HG03097 (cell line): ENCODE measurements around the gene ZNF784.
A peak's percentile ranks its signal among the peaks of the same experiment; 100 is the strongest.
"Not testable (repeated sequence)": the region's sequence is repeated elsewhere in the genome, so short reads cannot be mapped to it uniquely, and the experiment has no call there.

Experiments
- ATAC-seq: cut with Tn5 transposase; IDR thresholded peaks from one replicate; pipeline ENCODE4 v1.9.1; 2021; ENCODE audit not compliant: unreplicated experiment, low FRiP score

Gene ZNF784

DNA sequence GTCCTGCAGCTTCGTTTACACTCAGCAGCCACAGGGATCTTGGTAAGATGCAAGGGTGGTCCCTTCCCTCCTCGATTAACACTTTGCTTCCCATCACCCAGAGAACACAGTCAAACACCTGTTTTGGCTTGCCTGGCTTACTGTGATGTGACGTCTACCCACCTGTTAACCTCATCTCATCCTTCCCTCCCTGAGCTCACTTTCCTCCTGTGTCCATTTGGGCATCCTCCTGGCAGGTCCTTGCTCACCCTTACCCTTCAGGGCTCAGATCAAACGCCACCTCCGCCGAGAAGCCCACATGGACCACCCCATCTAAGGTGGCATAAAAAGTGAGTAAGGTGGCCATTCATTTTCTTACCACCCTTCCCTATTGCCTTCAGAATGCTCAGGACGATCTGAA, 34.3 kb downstream of the ZNF784 start:
- ATAC-seq: no peak

- ATAC-seq: no peak
These were observed 35.6 kb downstream of the ZNF784 start for GRCh38 chr19:55588738-55589137.

DNA sequence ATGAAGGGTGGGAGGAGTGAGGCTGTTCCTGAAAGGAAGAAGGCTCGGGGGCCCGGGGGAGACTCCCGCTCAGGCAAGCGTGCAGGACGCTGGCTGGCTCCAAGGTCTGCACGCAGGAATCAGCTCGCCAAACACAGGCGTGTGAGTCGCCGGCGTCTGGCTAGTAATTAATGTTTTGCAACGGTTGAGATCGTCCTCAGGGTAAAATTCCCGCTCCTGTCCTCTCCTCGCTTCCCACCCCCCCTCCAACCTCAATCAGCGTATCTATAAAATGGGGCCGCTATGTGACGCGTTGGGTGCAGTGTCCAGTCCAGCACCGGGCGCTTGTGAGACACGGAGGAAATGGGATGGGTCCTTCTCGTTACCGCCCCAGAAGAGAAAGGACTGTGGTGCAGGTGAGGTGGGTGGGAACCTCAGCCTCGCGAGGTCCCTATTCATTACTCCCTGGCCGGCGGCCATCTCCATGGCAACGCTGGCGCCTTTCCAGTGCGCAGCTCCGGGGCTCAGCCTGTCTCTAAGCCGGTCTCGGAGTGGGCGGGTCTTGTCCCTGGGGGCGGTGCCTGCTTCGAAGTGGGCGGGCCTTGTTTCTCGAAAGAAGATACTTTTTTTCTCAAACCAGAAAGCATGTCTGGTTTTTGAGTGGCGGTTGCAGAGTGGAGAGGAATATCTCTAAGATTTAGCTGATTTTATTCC, 37.2 kb downstream of the ZNF784 start:
- peak; percentile 87 for ATAC-seq

GRCh38 chr19:55585658-55586339, 38.6 kb downstream of the ZNF784 start:
- ATAC-seq: no peak

GRCh38 chr19:55584871-55585270, 39.5 kb downstream of the ZNF784 start:
- ATAC-seq: no peak

GRCh38 chr19:55583897-55584296, 40.5 kb downstream of the ZNF784 start:
- not testable (repeated sequence) for ATAC-seq

DNA sequence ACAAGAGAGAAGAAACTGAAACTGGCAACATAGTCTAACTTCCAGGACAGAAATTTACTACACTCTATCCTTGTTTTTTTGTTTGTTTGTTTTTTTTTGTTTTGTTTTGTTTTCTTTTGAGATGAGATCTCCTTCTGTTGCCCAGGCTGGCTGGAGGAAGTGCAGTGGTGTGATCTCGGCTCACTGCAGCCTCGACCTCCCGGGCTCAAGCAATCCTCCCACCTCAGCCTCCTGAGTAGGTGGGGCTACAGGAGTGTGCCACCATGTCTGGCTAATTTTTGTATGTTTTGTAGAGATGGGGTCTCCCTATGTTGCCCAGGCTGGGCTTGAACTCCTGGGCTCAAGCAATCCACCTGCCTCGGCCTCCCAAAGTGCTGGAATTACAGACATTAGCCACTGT, 42.1 kb downstream of the ZNF784 start:
- not testable (repeated sequence) for ATAC-seq

- ATAC-seq: no peak
These were observed 42.5 kb downstream of the ZNF784 start for GRCh38 chr19:55581823-55582223.

- ATAC-seq: no peak
These were observed 43.1 kb downstream of the ZNF784 start for GRCh38 chr19:55581145-55581822.

DNA sequence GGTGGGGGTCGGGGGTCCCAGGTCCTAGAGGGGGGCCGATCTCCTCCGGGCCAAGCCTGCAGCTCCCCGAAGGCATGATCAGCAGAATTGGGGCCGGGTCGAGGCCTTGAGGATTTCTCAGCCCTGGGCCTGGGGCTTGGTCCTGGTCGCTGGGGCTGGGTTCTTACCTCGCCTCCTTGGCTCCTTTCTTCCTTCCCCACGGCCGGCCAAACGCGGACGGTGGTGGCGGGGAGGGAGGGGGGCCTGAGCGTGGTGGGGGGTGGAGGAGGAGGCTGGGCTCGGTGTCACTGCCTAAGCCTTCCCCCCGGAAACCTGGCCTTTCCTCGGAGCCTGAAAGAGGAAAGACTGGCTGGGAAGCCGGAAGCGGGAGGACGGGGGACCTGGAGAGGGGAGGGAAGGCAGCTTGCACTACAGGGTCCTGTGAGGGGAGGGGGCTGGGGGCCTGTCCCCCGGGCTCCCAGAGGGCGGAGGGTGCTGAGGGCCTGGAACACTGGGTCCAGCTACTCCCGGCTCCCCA, 43.7 kb downstream of the ZNF784 start, which contains the start of gene ZNF579:
TSS of gene ZNF579 (minus strand) at position 221 of the 517 bp plus-strand sequence. CDS start 1,209 bp downstream, outside the sequence.
- no peak for ATAC-seq

GRCh38 chr19:55579766-55580621, 44.4 kb downstream of the ZNF784 start:
- ATAC-seq: no peak

- ATAC-seq: no peak
These were observed 45.3 kb downstream of the ZNF784 start for GRCh38 chr19:55578761-55579747.

DNA sequence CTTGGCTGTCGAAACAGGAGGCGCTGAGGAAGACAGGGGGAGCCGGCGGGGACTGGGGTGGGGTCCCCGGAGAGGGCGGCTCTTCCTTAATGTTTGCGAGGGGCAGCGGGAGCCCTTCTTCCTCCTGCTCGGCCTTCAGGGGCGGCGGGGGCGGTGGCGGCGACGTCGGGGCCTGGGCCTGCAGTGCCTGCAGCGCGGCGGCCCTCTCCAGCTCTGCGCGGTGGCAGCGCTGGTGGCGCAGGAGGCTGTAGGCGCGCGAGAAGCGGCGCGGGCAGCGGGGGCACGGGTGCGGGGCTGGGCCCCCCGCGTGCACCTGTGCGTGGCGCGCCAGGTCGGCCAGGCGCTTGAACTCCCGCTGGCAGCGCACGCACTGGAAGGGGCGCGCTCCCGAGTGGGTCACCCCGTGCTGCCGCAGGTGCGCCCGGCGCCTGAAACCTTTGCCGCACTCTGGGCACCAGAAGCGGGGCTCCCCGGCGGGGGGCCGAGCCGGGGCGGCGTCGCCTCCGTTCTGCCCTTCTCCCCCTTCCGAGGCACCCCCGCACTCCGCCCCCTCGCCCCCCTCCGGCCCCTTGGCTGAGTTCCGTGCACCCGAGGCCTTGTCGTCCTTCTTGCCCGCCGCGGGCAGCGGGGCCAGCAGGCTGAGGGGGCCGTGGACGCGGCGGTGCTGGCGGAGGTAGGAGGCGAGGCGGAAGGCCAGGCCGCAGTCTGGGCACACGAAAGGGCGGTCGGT, 46.2 kb downstream of the ZNF784 start:
- no peak for ATAC-seq

GRCh38 chr19:55576746-55577145, 47.6 kb downstream of the ZNF784 start:
- ATAC-seq: no peak

- not testable (repeated sequence) for ATAC-seq
These were observed 50.4 kb downstream of the ZNF784 start for GRCh38 chr19:55573929-55574328.
